Cardiac septum (tissue), 1 donor: ENCODE results near the gene COL27A1. TPM values are rescaled to one million over a fixed set of nuclear protein-coding genes. Genes with fewer than 3 reads are reported as not detected.

Source experiments
- DNase-seq: peaks from one replicate; pipeline ENCODE4 v3.0.0-alpha.2; 2020; ENCODE audit warnings: low spot score
- intact Hi-C: fragments of 100-400 bp; cut with DNase I; formaldehyde crosslinking; loops from one replicate; pipeline ENCODE4 v1.14.0; 2022
- total RNA-seq: library from RNA; stranded (reverse); fragmentation: NEBNext Ultra II Directional; extraction: Animal tissue kit (Norgen Biotek cat#: 25700); gene quantifications from one replicate; pipeline ENCODE4 v1.2.1, GENCODE V29; 2021
- donor health status: DM: no; HTN: no; CAD: no.

COL27A1 gene
- total RNA-seq, 1 donor from 2014 or later: 12.8 TPM

DNA sequence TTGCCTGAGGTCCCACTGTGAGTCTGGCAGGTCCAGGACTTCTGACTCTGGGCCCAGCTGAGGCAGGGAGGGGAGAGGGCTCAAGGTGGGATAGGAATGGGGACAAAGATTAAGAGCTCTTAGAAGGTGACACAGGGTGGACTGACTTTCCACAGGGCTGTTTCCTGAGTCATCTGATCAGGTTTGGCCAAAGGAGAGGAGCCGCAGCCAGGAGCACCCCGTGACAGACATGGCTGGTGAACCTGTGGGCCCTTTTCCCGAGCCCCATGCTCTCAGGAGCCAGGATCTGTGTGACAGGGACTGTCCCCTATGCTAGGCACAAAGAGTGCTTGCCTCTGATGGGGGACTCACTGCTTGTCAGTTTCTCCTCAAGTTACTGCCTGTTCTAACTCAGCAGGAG lies 37.8 kb downstream of the COL27A1 start:
- DNase-seq: no peak
- intact Hi-C loops: no loop called here

DNA sequence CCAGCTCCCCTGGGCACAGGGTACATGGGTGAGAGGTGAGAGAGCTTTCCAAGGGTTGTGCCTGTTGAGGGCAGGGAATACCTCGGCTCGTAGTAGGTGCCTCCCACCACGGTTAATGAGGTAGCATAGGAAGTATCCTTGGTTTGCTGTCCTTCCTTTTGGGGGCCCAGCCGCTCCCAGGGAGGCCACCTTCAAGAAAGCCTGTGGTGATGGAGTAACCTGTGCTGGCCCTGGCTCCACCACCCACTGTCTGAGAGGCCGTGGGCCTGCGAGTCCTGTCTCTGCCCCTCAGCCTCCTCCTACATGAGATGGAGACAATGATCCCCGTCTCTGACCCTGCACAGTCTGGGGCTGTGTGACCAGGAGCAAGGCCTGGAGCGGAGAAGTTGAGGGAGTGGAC lies 40.8 kb downstream of the COL27A1 start:
- intact Hi-C loops: no loop called here
- no peak for DNase-seq

DNA sequence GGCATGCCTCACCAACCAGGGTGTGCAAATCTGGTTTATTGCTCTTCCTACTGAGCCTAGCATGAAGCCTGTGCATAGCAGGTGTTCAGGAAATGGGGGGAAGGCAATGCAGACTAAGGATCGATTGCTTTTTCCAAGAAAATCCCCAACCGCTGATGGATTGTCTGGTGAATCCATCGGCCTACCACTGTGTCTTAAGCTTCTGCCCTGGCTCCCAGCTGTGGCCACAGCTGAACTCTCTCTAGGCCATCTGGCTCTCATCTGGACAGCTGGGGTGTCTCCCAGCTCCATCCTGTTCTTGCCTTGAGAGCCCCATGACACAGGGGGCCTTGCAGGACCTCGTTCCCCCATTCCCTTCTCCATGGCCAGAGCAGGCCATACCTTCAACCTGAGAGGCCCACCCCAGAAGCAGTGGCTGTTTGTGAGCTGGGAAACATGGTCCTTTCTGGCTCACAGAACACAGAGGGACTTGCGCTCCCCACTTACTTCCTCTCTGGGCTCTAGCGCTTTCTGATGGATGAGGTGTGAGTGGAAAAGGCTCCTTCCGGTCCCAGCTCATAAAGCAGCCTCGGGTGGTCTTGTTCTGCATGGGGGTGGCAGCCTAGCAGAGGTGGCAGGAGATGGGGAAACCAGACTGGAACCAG lies 41.8 kb downstream of the COL27A1 start:
- DNase-seq: no peak
- intact Hi-C loops: no loop called here

DNA sequence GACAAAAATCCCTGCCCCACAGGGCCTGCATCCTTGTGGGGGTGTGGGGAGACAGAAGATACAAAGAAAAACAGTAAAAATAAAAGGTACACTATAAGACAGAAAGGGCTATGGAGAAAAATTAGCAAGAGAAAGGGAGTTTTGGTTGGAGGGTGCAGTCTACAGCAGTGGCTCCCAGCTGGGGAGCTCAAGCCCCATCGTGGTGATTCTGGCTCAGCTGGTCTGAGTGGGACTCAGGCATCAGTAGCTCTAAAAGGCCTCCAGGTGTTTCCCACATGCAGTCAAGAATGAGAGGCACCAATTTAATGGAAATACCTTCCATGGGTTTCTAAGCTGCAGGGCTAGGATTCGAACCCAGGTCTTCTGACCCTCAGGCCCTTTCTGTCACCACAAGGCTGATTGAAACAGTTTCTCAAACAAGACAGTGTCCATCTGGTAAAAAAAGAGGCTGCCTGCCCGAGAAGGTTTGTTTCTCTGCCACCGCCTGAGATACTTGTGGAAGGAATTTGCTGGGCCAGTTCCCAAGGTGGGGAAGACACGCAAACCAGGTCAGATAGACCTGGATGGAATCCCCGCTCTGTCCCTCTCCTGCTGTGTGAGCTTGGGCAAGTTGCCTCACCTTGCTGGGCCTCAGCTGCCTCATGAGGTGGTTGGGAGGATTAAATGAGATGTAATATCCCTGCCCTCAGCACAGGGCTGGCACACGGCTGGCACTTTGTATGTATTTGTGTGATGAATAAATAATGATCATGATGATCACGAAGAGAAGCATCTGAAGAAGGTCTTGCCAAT lies 43.1 kb downstream of the COL27A1 start:
- intact Hi-C loops: no loop called here
- no peak for DNase-seq

- intact Hi-C loops: no loop called here
- no peak for DNase-seq
Measured at GRCh38 chr9:114200721-114201300, 45.5 kb downstream of the COL27A1 start.

DNA sequence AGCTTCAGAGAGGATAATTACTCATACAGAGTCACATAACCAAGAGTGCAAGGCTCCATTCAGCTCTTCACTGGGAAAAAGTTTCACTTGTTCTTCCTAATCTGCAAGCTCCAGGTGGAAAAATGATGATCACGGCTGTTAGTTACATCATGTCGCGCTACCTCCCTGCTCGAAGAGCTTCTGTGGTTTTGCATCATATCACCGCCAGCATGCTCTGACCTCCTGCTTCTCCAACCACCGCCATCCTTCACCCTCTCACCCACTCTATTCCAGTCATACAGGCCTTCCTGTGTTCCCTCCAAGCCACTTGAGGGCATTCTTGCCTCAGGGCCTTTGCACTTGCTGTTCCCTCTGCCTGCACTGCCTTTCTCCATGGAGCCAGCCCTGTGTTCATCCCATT lies 47.1 kb downstream of the COL27A1 start:
- intact Hi-C loops: no loop called here
- DNase-seq: no peak

- DNase-seq: no peak
- intact Hi-C loops: no loop called here
Measured at GRCh38 chr9:114202849-114203248, 47.5 kb downstream of the COL27A1 start.

GRCh38 chr9:114203410-114204140 lies 48.2 kb downstream of the COL27A1 start:
- no peak for DNase-seq

GRCh38 chr9:114204265-114204664 lies 48.9 kb downstream of the COL27A1 start:
- intact Hi-C loops: no loop called here
- no peak for DNase-seq

More at GRCh38 chr9:114203410-114204140, 48.2 kb downstream of the COL27A1 start:
- intact Hi-C loops: no loop called here

GRCh38 chr9:114205171-114206015 lies 50.1 kb downstream of the COL27A1 start:
- intact Hi-C loops: loop anchor here (5.0 kb wide), 1 partner anchor 48 kb away; the partner anchor contains the start of gene COL27A1
- DNase-seq: no peak

DNA sequence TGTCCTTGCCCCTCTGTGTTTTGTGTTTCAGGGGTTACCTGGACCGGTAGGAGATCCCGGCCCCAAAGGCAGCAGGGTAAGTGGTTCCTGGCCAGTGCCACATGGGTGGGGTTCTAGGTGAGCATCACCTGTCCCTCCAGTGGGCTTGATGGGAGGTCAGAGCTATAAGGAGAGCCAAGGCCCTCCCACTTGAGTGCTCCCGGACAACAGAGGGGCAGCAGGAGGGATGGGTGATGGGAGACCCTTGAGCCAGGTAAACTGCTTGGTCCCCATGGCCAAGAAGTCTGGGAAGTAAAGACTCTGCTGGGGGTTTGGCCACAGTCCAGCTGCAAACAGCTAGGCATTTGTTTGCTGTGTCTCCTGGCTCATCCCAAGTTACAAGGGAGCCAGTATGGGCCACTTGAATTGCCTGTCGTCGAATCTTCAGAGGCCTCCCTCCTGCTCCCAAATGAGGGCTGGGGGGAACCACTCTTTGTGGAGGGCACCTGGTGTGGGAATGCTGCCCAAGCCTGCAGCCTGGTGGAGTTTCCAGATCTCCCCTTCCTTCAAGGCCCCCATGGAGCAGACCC lies 51.0 kb downstream of the COL27A1 start:
- intact Hi-C loops: loop anchor here (5.0 kb wide), 1 partner anchor 49 kb away; the partner anchor contains the start of gene COL27A1
- no peak for DNase-seq

DNA sequence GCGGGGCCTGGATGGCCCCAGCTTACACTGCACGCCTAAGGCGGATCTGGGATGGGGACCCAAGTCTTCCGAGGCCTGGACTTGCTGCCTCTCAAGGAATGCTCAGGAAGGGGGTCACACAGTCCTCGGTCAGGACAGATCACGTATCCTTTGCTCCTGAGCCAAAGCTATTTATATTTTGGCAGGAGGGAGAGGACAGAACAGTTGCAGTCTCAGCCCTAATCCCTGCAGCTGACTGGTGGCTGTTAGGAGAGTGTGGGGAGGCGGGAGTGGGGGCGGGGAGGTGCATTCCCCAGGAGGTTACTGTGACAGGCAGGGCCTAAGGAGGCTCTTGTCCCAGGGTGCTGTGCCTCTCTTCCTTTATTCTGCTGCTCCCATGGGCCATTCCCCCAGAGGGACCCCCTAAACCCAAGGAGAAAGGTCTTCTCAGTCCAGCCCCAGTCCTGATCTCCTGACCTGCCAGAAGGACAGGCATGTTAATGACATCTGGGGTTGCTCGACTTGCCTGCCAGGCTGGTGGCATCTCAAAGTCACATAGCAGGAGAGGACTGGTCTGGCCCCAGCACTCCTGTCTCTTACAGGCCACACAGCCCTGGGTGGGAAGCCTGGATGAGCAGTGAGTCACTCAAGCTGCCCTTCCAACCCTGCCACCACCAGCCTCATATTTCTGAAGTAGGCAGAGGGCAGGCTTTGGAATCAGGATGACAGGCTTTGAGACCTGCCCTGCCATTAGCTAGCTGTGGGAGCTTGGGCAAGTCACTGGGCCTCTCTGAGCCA lies 51.9 kb downstream of the COL27A1 start:
- intact Hi-C loops: loop anchor here (1.0 to 5.0 kb wide), 3 partner anchors 28 to 50 kb away; partner anchors contain the start of gene COL27A1
- peak; percentile 82 for DNase-seq

GRCh38 chr9:114207845-114208244 lies 52.5 kb downstream of the COL27A1 start:
- intact Hi-C loops: loop anchor here (1.0 to 5.0 kb wide), 3 partner anchors 29 to 51 kb away; partner anchors contain the start of gene COL27A1
- no peak for DNase-seq

- intact Hi-C loops: loop anchor here (5.0 kb wide), 1 partner anchor 52 kb away; the partner anchor contains the start of gene COL27A1
- DNase-seq: no peak
Measured at GRCh38 chr9:114209151-114209550, 53.8 kb downstream of the COL27A1 start.

- intact Hi-C loops: no loop called here
- no peak for DNase-seq
Measured at GRCh38 chr9:114210136-114210535, 54.8 kb downstream of the COL27A1 start.

GRCh38 chr9:114210691-114211276 lies 55.4 kb downstream of the COL27A1 start:
- DNase-seq: no peak
- intact Hi-C loops: no loop called here

- intact Hi-C loops: no loop called here
- no peak for DNase-seq
Measured at GRCh38 chr9:114212826-114213225, 57.5 kb downstream of the COL27A1 start.
